Prostate gland (tissue), 2 donors: Measurements from ENCODE around the gene UGGT1. TPM values are rescaled to one million over a fixed set of nuclear protein-coding genes. Genes with fewer than 3 reads are reported as not detected.

Experiments used
- DNase-seq: peaks from one replicate; pipeline ENCODE4 v3.0.0-alpha.2; 2019; ENCODE audit warnings: low spot score
- H3K27ac ChIP-seq, 2 donors: fragments of 200-600 bp; sonication (generic); 2 replicates each; pipeline ENCODE4 v1.5.1; 2017 to 2019
- H3K27me3 ChIP-seq: fragments of 200-600 bp; sonication (generic); replicated peaks from 2 replicates; pipeline ENCODE4 v1.5.1; 2019; ENCODE audit not compliant: insufficient read depth
- H3K36me3 ChIP-seq, 2 donors: fragments of 200-600 bp; sonication (generic); 1 replicate in 1 of 2; 2 replicates in 1 of 2; pipeline versions ENCODE4 v1.5.1 to v1.8.1; 2017 to 2019
- H3K4me1 ChIP-seq: fragments of 200-600 bp; sonication (generic); replicated peaks from 2 replicates; pipeline ENCODE4 v1.5.1; 2019
- H3K4me3 ChIP-seq, 2 donors: fragments of 200-600 bp; sonication (generic); 2 replicates each; pipeline ENCODE4 v1.5.1; 2017 to 2019
- H3K9me3 ChIP-seq: fragments of 200-600 bp; sonication (generic); 2 replicates; pipeline ENCODE4 v1.5.1; 2017
- CTCF ChIP-seq, 4 experiments: fragments of 200-600 bp in 2 of 4; fragments of 450-650 bp in 2 of 4; sonication (generic) in 2 of 4; IDR thresholded peaks; 1 replicate in 3 of 4; 2 replicates in 1 of 4; pipeline ENCODE4 v1.5.1; 2016 to 2019; ENCODE audit warnings: antibody characterized with exemption in 4 of 4, mild to moderate bottlenecking in 2 of 4, moderate library complexity in 2 of 4
- POLR2A ChIP-seq: fragments of 450-650 bp; IDR thresholded peaks from one replicate; pipeline ENCODE4 v1.6.1; 2016; ENCODE audit warnings: antibody characterized with exemption, mild to moderate bottlenecking
- POLR2AphosphoS5 ChIP-seq: sonication (generic); formaldehyde crosslinking; IDR thresholded peaks from one replicate; pipeline ENCODE4 v1.6.1; 2017; ENCODE audit warnings: antibody characterized with exemption
- whole genome bisulfite sequencing: methylation state at CpG from one replicate; pipeline ENCODE4 v1.1.5; 2018; 5-methylcytosine and 5-hydroxymethylcytosine counted together
- intact Hi-C: fragments of 100-400 bp; cut with DNase I; formaldehyde crosslinking; loops from one replicate; pipeline ENCODE4 v1.14.2; 2022
- small RNA-seq, 2 donors: library from RNA; depleted of rRNA; stranded (forward); fragments of <200 nt; gene quantifications; one replicate each; pipeline ENCODE3, GENCODE V24; 2016
- total RNA-seq, 2 donors: library from RNA; depleted of rRNA; stranded (reverse); fragments of >200 nt; gene quantifications; one replicate each; pipeline ENCODE4 v1.1.0, GENCODE V29; 2016

UGGT1 gene
- total RNA-seq, 2 donors from 2014 or later = 34.7 to 45.2 TPM

- intact Hi-C loops = loop anchor here (10.0 kb wide), 2 partner anchors 67 to 343 kb away; no protein-coding TSS in a partner anchor
- no peak for DNase-seq
These were observed 147.1 kb downstream of the UGGT1 start for GRCh38 chr2:128237911-128238697.

GRCh38 chr2:128241896-128242295, 150.9 kb downstream of the UGGT1 start:
- WGBS = 74% methylated on average over 3 of the region's 3 CpGs
- no peak for DNase-seq
- Histone ChIP-seq H3K27me3 (no peaks in the 10 kb centered on the region), H3K4me1 (no peaks in the 10 kb centered on the region), H3K4me3 (no peak overlapping the region), H3K36me3 (no peaks in the 10 kb centered on the region), H3K27ac (no peak overlapping the region), H3K9me3 (no peaks in the 10 kb centered on the region)
- intact Hi-C loops = no loop called here
- no peak for TF ChIP-seq POLR2A
- no peak for TF ChIP-seq POLR2AphosphoS5
- no peak for TF ChIP-seq CTCF (IDR thresholded peaks at IDR 0.05)

More at GRCh38 chr2:128237911-128238697, 147.1 kb downstream of the UGGT1 start:
- Histone ChIP-seq H3K9me3 (no peaks in the 10 kb centered on the region), H3K36me3 (no peaks in the 10 kb centered on the region), H3K27ac (no peak overlapping the region), H3K27me3 (no peaks in the 10 kb centered on the region), H3K4me1 (no peaks in the 10 kb centered on the region), H3K4me3 (no peak overlapping the region)
- 90% methylated on average over 8 of the region's 8 CpGs for WGBS
- TF ChIP-seq CTCF (IDR thresholded peaks at IDR 0.05) = no peak
- no peak for TF ChIP-seq POLR2AphosphoS5
- TF ChIP-seq POLR2A = no peak

Small RNAs within 50 kb of the gene (small RNA-seq; reads per million reads assigned to genes)
- gene AC108059.2 (0 reads per million in 2 donors), gene AC108059.3 (0 reads per million in 2 donors), gene DYNLT3P2 (0 reads per million in 2 donors), gene RF00019 (0 reads per million in 2 donors)

Other genes starting within 250 kb of the UGGT1 start
- 10 to 100 TPM; 16.0 to 33.3 TPM for gene POLR2D, start 233.0 kb upstream of the UGGT1 start, total RNA-seq
- gene AMMECR1L, start 205.2 kb upstream of the UGGT1 start, total RNA-seq = 10 to 100 TPM in 1 of 2 donors, 1 to 10 TPM in 1; 9.9 to 29.6 TPM
- 10 to 100 TPM; 21.9 to 55.4 TPM for gene SAP130, start 63.1 kb upstream of the UGGT1 start, total RNA-seq
- 100 to 1,000 TPM in 1 of 2 donors, 10 to 100 TPM in 1; 69.0 to 233 TPM for gene HS6ST1, start 227.7 kb downstream of the UGGT1 start, total RNA-seq